Dermis lymphatic vessel endothelial cell (primary cell): Measurements from ENCODE around the gene ZNF23. TPM values are rescaled to one million over a fixed set of nuclear protein-coding genes. Genes with fewer than 3 reads are reported as not detected.

Experiments used
- total RNA-seq: library from RNA; depleted of rRNA; stranded (reverse); fragments of >200 nt; gene quantifications from 2 replicates; pipeline ENCODE4 v1.2.1, GENCODE V29; 2014

ZNF23 gene
- total RNA-seq = 4.0 and 6.3 TPM in 2 replicates

DNA sequence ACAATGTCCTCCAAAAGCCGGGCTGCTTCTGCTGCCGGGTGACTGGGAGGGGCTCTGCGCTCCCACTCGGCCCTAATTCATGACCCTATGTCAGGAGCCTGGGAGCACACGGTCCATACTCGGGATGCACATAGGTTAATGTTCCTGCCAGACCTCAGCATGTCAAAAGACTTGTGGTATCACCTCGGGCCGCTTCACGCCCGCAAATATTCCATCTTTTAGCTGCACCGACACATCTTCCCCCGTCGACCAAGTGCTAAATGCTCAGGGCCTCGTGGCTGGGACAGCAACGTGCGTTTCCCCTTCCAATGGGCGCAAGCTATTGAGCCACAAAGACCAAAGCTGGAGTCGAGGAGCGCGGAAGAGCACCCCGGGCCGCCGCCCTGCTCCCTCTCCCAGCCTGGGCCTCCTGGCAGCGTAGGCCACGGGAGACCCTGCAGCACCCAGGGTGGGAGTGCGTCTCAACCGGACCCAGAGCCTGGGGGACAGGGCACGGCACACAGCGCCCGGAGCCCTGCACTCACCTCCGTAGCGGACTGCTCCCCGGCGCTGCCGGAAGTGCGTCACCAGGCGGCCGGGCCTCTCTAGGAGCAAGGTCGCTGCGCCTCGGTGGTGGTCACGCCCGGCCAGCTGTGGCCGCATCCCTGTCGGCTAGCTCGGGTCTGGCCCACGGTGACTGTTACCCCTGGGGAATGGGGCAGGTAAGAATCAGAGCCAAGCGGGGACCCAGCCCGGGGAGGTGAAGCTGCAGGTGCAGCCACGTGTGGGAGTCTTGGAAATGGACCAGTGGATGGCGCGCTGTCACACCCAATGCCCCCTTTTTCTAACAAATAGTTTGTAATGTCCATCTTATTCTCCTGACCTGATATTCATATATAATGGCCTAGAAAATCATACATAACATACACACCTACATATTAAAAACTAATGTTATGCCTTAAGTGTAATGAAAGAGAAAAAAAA, at the start of gene ZNF23:
TSS of gene ZNF23 (minus strand) at position 562 of the 963 bp plus-strand sequence. CDS start 5,451 bp downstream, outside the sequence.

GRCh38 chr16:71489122-71489521, 27.1 kb upstream of the ZNF23 start, which contains the start of gene ZNF19:
ZNF19 (minus strand) TSS chr16:71489324; CDS start chr16:71482114, 7,210 bp downstream.

DNA sequence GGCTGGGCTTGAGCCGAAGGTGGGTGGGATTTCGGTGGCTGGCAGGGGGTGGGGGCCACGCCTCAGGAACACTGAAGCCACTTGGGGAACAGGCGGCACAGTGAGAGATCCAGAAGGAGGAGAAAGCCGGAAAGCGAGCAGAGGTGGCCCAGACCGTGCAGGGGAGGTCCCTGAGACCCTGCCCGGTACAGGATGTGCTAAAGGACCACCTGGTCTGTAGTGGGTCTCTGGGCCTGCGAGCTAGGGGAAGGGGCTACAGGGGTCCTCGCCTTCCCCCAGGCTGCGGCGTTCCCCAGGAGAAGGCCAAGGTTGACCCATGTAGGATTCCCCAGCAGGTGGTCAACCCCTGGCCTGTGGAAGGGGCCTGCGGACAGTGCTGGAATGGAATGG, 20.0 kb downstream of the ZNF23 start, which contains the start of gene TLE7:
TSS of gene TLE7 (minus strand) at position 4 of the 390 bp plus-strand sequence. CDS start 8,730 bp downstream, outside the sequence.

Other genes starting within 250 kb of the ZNF23 start
- gene HYDIN, start 231.5 kb downstream of the ZNF23 start, total RNA-seq = not detected in 2 replicates
- 29.2 and 36.9 TPM in 2 replicates for gene CMTR2, start 172.8 kb downstream of the ZNF23 start, total RNA-seq
- not detected in 2 replicates for gene CALB2, start 103.5 kb downstream of the ZNF23 start, total RNA-seq
- not detected in 2 replicates for gene TLE7, start 20.2 kb downstream of the ZNF23 start, total RNA-seq
- gene ZNF19, start 27.1 kb upstream of the ZNF23 start, total RNA-seq = 2.0 and 2.1 TPM in 2 replicates
- not detected in 2 replicates for gene CHST4, start 64.2 kb upstream of the ZNF23 start, total RNA-seq
- gene TAT, start 114.8 kb upstream of the ZNF23 start, total RNA-seq = not detected in 2 replicates
- gene MARVELD3, start 163.9 kb upstream of the ZNF23 start, total RNA-seq = 0.11 and 0.86 TPM in 2 replicates